GM19467 (cell line): Measurements from ENCODE around the gene THNSL1.

Source experiments
- ATAC-seq: cut with Tn5 transposase; IDR thresholded peaks from one replicate; pipeline ENCODE4 v1.9.1; 2021; ENCODE audit warnings: mild to moderate bottlenecking, moderate library complexity; ENCODE audit not compliant: unreplicated experiment

THNSL1 gene

DNA sequence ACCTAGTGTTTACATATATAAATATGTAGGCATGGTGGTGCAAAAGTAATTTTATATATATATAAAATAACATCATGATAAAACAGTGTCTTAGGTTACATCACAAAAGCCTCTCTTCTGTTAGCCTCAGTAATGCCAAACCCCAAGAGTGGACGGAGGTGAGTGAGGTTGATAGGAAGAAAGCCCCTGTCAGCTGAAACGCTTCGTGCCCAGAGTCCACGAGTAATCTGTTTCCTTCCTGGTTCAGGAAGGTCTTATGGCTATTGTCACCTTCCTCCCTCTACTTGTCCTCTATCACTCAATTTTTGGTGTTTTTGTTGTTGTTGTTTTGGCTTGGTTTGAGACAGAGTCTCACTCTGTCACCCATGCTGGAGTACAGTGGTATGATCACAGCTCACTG, 41.5 kb downstream of the THNSL1 start:
- ATAC-seq: no peak

DNA sequence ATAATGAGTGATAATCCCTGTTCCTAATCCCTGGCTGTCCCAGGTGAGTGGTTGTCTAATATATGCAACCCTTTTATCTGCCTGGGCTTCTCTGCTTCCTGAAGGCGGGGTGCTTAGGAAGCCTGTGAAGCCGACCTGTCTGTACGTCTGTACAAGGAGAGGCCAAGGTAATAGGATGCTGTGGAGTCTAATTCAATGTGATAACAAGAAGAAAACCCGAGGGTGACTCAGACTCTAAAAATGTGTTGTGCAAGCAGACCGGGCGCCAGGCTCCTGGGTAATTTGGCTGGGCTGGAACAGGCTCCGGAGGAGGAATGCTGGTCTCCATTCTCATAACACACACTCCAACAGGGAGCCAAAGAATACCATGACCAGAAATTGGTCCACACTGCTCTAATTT, 43.6 kb downstream of the THNSL1 start:
- ATAC-seq: no peak

DNA sequence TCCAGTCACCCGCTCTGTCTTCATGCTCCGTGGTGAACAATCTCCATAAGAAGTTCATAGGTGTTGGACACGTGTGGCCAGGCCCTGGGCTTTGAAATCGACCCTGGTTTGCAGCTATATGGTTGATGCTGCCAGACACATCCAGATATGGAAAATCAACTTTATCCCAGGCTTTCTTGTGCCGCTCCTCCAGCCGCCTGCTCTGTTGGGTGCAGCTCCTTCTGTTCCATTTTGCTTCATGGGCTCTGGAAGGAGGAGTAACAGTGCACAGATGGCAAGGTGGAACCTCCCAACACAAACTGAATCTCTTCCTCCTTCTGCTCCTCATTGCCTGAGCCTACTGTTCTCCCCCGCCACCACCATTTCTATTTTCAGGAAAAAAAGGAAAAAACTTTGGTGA, 44.7 kb downstream of the THNSL1 start:
- ATAC-seq: no peak

DNA sequence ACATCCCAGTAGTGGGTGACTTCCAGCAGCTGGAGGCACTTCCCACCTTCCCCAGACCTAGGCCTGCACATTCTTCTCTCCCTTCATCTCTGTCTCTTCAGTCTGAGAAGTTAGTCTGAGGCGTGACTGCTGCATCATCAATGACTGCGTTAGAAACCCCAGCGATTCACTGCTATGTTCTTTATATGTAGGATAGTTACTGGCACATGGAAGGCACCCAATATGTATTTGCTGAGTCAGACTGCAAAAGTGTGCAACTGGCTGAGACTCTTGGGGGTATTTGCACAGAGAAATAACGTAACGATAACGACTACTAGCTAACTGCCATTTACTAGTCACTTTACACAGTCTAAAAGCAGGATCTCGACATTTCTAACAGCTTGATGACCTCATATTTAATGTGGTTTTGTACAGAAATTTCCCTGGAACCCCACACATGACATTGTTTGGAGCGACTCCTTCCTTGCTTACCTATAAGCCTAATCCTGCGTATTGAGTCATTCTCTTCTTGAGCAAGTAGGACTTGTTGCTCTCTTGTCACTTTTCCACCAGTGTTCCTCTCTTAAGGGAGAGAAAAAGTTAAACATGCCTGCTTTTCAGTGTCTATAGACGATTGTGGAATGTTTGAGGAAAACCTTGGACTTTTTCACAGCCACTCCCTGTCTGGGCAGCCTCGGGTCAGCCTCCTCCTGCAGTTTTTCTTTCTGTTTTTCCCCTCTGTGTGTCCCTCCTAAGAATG, 45.5 kb downstream of the THNSL1 start:
- no peak for ATAC-seq

DNA sequence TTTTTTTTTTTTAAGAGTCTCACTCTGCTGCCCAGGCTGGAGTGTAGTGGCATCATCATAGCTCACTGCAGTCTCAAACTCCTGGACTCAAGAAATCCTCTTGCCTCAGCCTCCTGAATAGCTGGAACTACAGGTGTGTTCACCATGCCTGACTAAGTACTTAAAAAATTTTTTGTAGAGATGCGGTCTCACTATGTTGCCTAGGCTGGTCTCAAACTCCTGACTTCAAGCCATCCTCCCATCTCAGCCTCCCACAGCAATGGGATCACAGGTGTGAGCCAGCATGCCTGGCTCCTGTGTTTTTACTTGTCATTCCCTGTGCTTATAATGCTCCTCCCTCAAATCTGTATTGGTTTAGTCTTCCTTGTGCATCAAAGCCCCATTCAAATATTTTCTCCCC, 46.7 kb downstream of the THNSL1 start:
- no peak for ATAC-seq

DNA sequence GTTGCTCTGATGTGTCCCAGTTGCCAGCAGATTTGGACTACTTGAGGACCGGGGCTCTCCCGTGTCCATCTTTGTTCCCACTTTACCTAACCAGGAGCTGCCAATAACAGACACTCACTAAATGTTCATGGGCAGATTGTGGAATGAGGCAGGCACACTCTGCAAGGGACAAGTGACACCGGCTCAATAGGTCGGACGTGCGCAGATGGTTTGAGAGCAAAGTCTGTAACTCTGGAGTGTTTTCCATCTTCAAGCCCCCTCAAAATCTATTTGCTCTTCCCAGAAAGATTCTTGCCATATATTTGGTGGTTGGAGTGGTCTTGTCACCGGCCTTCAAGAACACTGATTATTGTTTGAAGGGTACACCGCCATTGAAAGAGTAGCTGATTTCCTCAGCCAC, 47.2 kb downstream of the THNSL1 start:
- no peak for ATAC-seq

DNA sequence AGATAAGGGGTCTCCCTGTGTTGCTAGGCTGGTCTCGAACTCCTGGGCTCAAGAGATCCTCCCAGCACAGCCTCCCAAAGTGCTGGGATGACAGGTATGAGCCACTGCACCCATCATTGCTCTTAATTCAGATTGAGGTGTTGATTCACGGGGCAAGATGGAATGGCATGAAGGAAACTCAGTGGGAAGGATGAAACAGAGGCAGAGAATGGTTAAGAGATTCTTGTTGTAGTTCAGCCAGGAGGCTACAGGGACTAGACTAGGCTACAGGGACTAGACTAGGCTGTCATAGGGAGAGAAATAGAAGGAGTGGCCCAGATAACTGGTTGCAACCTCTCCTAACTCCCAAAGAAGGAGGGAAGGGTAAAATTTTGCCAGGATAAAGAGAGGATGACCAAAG, 48.0 kb downstream of the THNSL1 start:
- no peak for ATAC-seq

DNA sequence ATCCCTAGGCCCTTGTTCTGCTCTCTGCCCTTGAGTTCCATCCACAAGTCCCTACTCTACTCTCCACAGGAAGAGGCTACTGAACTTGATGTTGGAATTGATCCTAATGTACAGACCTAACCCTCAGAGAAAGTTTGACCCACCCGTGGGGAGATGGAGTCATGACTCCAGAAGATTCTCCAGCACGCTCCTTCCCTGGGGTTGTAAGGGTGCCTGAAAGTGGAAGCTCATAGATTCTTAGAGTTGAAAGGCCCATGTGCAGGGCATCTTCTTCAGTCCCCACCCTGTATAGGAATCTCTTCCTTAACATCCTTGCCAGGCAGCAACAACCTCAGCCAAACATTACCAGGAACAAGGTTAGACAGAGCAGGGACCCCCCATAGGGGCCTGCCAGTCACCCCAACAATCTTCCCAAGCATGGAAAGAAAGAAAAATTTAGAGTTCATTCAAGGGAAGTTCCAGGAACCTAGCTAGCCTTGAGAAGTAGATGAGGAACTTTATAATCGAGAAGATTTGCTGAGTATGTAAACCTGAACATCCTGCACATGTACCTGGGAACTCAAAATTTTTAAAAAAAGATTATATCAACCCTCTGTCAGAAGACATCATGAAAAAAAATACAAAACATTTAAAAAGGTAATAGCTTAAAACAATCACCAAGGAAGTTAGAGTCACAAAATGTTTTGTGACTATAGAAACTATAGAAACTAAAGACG, 49.5 kb downstream of the THNSL1 start:
- no peak for ATAC-seq

DNA sequence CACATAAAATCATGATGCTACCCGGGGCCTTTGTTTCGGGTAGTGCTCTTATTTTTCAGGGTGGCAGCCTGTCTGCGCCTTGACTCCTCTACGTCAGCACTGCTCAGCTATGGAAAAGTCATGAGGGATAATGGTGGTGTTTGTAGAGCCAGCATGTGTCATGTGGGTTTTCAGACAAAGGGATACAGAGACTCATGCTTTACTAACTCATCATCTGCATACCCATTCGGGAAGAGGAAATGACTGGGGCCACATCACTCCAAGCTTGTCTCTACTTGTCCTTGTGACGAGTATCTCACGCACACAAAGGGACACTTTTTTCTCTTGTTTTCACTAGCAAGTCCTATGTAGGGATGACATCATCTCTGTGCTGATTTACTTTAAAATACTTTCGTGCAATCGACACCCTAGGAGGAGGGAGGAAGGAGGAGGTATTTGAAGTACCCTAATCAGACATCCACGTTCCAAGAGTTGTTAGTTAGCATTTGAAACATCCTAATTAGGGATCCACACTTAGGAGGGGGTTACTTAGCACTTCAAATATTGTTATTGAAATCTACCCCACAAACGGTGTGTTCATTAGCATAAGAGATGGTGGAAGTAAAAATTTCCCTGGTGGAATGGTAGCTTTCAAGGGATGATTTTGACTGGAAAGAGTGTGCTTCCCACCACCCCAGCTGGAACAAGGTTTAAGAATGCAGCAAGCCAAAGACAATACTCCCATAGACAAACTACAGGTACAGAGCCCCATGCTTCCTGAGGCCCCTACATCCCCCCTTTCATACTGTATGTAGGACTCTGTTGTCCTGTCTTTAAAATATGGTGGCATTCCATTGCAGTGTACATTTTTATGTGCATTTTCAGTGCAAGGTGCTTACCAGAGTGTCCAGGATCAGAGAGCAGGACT, 52.0 kb downstream of the THNSL1 start:
- no peak for ATAC-seq

DNA sequence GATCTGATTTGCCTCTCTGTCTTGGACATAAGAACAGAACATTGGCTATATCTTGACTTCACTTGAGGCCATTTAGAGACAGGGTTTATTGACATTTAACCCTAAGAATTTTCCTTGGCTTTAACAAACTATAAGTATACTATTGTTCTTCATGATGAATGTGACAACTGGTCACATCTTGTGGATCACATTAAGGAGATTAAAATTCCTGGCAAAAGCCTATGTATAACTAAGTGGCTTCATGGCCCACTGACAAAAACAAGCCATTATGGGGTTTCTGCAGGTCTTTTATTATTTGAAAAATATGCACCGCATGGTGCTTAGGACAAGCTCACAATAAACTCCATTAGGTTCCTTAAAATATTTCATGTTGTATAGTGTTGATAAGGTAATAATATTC, 54.8 kb downstream of the THNSL1 start:
- ATAC-seq: no peak

DNA sequence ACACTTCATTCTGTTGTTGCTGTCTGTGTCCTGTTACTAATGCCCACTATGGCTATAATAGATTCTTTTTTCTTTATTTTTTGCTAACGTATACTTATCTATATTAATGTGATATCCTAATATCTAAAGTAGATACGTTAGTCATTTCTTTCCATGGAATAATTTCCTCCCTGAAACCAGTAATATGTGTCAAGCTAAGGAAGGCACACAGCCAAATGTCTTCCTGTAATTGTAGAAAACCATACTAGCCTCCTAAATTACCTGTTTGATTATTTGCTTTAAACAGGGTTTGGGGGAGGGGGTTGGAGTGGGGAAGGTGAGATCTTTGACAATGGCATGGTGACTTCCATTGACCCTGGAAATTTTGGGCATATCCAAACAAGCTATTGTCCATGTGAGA, 56.4 kb downstream of the THNSL1 start:
- ATAC-seq: no peak

DNA sequence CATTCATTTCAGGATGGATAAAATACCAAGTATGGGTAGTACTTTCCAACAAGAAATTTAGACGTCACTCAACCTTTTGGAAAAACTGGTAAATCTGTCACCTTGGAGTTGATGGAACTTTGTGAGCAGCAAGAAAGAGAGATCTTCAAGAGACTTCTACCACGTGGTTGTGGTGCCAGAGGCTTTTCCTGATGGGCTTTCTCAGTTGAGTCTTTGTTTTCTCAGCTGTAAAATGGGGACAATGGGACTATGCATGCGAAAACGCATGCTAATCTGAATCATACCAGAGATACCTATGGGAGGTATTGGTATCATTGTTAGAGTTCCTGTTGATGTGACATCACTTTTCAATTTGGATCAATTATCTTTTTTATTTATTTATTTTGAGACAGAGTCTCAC, 59.4 kb downstream of the THNSL1 start:
- no peak for ATAC-seq
